SHP77 treated with DMSO at 0.1 percent for 48 hours (cell line): Measurements from ENCODE around the gene DPP6.
"Not testable (repeated sequence)": the region's sequence is repeated elsewhere in the genome, so short reads cannot be mapped to it uniquely, and the experiment has no call there.

Experiments
- DNase-seq: peaks from one replicate; lab custom pipeline; 2025; lab: John Stamatoyannopoulos, UW

The DPP6 gene

DNA sequence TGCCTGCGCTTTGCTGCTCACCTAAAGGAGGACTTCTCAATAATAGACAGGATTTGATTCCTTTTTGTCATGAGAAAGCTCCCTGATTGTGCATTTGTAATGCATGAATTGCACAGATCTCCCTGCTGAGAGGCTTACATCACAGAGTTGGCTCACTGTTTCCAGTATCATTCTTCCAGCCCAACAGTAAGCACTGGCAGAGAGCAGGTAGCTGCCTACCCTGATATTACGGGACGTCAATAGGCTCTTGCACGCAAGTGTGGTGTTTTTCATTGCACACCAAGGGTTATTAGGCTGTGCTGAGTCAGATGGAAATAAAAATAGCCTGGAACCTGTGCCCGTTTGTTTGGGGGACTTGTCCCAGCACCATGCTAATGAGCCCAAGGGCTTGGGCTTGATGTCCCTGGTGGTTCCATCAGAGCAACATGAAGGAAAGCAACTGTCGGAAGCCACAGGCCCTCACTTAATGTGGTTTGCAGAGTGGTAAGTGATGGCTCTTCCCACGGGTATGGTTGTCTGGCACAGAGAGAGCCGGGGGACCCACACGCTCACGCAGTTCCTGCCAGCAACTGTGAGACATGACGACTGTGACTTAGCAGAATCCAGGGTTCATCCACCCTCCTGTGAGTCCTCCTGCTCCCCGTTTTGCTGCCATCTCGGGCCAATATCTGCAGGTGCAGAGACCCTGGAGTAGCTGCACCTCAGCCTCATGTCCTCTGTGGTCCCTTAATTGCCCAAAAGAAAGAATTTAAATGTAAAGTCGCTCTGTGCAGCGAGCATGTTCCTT, 20.4 kb downstream of the DPP6 start:
- not testable (repeated sequence) for DNase-seq

DNA sequence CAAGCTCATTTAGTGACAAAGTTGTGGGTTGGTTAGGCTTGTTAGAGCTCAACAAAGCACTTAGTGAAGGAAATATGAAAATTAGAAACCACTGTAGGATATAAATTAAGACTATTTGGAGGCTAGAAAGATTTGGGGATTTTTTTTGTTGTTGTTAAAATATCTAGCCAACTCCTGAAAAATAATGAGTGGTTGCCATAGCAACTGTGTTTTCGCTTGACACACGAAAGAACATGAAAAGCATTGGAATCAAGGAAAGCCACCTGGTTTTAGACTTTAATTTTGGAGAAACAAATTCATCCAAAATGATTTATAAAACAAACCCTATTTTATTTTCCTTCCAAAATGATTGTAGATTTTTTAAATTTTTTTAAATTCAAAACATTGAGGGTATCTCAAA, 26.3 kb downstream of the DPP6 start:
- DNase-seq = not testable (repeated sequence)

DNA sequence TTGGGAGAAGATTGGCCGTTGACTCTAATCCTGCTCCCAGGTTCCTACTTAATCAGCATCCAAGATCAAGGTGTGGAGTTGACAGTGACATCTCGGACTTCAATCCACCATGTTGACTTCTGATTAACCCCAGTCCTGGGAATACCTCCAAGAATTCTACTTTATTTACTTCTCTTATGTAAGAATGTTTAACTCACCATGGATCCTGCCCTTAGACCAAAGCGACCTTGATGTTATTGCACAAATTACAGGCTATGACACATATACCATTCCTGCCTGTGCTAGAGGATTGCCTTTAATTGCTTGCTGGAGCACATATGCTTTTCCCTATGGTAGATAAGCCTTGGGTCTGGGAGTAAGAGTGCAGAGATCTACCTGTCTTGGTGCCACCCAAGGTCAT, 28.1 kb downstream of the DPP6 start:
- DNase-seq = not testable (repeated sequence)

DNA sequence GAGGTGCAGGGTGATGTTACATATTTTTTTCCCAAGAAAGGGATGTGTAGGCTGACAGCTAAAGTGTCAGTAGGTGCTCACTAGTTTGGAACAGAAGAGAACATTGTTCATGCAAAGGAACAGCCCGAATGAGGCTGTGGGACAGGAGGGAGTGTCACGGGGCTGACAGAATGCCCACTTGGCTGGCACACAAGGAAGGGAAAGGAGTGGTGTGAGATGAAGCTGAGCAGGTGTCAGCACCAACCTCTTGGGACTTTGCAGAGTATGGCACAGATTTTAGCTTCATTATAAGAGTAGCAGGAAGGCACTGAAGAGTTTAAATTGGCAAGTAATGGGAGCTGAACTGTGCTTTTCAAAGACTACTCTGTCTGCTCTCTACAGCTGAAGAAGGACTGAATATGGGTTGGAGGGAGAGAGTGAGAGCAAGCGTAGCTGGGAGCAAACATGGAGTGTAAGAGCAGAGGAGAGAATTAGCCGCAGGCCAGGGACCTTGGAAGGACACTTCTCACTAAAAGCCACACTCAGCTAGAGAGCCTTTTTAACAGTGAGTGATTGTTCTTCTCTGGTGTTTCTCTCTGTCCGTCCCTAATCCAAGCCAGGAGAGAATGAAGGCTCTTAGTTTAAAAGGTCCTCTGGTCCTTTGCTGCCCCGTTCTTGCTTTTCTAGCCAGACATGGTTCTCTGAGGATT, 35.0 kb downstream of the DPP6 start:
- not testable (repeated sequence) for DNase-seq

DNA sequence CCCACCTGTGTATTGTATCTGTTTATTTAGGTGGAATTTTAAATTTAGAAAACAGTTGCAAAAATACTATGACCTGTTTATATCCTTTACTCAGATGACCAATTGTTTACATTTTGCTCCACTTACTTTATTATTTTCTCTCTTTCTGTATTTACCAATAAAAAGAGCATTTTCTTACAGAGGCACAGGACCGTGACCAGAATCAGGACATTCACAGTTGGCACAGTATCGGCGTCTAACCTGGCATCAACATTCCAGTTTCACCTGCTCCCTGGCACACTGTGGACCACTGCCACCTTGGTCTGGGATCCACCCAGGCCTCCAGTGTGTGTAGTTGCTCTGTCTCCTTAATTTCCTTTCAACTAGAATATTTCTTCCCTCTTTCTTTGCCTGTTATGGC, 39.9 kb downstream of the DPP6 start:
- DNase-seq = not testable (repeated sequence)

DNA sequence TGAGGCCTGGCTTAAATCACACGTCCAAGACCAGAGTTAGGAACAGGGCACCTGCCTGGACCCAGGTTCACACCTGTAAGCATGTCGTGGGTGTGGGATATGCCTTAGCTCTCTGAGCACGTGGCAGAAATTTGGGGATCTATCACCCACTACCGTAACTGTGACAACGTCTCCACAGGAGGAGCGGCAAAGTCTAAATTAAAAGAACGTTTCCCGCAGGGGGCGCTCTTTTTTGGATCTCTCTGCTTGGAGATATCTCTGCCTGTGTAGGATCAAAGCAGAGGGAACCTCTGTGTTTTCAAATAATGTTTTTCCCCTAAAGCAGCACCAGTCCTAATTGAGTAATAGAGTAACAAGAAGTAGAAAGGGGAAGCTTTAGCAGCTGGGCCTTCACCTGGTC, 43.0 kb downstream of the DPP6 start:
- DNase-seq = not testable (repeated sequence)

DNA sequence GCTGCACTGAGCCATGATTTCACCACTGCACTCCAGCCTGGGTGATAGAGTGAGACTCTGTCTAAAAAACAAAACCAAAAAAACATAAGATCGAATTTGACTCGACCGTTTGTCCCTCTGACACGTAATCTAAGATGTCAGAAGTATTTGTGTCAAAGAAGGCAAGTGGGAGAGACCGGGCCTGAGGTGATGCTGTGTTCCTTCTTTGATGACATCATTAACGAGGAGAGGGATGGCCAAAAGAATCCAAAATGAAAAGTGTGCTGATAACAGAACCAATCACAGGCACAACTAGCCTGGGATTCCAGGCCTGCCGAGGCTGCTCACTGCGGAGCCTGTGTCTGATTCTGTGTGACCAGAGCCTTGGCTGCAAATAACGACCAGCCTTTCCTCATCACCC, 52.9 kb downstream of the DPP6 start:
- not testable (repeated sequence) for DNase-seq

DNA sequence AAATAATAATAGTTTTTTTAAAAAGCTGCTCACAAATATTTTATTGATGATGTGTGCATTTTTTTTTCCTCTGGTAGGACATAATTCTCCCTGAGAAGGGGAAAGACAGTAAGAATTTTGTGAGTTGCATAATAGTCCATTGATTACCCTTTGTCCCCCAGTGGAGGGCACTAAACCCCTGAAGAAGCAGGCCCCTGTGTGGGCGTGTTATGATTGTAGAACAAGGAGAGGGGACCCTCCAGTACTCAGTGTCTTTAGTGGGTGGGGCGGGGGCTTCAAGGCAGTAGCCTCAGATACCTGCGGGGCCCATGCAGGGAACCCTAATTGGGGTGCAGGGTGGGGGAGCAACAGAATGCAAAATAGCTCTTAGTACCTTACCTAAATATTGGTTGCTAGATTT, 57.4 kb downstream of the DPP6 start:
- not testable (repeated sequence) for DNase-seq

DNA sequence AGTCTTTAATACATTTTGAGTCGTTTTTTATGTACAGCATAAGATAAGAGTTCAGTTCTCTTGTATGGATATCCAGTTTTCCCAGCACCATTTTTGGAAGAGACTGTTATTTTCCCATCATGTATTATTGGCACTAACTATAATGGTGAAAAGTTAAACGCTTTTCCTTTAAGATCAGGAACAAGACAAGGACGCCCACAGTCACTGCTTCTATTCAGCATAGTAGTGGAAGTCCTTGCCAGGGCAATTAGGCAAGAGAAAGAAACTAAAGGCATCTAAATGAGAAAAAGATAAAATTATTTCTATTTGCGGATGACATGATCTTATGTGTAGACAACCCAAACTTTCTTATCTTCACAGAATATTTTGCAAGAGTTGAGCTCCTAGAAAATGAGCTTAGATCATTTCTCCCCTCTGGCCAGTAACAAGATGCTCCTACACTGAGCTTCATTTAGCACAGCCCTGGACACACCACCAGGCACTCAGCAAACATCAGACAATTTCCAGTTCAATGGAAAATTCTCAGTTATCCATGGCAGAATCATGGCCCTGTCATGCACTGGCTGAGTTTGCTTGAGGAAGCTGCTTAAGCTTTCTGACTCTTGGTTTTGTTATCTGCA, 61.6 kb downstream of the DPP6 start:
- not testable (repeated sequence) for DNase-seq

DNA sequence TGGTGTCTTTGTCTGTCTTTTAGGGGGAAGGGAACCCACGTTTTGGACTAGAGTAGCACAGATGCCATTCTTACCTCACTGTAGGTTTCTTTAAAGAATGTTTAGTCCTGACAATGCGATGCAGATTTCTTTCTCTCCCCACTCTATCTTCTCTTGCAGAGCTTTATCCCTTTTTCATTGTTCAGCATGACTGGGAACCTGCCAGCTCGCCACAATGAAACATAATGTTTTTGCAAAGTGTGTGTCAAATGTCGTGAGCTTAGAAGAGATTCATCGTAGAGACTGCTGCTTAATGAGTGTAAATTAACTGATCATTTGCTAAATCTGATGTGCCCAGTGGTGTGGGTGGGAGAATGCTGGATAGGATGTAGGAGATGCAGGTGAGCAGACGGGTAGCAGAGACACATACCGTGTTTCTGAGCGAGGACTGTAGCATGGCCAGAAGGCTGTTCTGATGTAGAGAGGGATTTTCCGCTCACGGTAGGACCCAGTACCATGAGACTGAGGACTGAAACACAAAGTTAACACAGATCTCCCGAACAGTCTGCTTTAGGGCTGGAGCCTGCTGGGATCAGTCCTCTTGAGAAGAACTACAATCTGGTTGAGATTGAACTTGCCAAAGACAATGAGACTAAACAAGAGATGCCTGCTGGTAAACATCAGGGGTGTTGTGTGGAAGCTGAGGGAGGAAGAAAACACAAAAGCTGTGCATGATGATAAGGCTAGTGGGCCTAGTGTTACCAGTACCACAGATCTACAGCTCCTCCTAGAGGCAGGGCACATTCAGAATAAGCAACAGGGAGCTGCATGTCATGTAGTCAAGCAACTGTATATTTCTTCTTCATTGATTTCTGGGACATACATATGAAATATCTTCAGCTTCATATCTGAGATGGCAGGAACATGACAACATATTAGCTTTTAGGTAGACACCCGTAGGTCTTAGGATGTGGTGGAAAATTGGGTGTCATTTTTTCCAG, 65.5 kb downstream of the DPP6 start:
- not testable (repeated sequence) for DNase-seq

DNA sequence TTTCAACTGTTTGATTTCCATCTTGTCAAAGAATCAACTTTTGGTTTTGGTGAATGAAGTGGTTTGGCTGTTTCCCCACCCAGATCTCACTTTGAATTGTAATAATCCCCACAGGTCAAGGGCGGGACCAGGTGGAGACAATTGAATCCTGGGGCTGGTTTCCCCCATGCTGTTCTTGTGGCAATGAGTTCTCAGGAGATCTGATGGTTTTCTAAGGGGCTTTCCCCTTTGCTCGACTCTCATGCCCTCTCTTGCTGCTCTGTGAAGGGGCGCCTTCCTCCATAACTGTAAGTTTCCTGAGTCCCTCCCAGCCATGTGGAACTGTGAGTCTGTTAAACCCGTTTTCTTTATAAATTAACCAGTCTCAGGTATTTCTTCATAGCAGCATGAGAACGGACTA, 68.6 kb downstream of the DPP6 start:
- not testable (repeated sequence) for DNase-seq

DNA sequence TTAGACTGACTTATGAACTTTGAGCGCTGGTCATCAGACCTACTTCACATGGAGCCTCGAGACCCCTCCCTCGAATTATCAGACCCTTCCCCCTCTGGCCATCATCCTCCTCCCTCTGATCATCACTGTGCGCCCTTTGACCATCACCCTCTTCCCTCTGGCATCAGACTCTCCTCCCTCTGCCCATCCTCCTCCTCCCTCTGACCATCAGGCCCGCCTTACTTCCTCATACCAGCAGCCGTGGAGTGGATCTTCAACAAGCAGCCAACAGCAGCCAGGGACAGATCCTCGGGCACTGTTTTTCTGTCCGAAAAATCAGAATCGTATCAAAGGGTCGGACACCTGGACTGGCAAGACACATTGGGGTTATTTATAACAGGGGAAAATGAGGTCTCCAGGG, 70.5 kb downstream of the DPP6 start:
- DNase-seq = not testable (repeated sequence)

DNA sequence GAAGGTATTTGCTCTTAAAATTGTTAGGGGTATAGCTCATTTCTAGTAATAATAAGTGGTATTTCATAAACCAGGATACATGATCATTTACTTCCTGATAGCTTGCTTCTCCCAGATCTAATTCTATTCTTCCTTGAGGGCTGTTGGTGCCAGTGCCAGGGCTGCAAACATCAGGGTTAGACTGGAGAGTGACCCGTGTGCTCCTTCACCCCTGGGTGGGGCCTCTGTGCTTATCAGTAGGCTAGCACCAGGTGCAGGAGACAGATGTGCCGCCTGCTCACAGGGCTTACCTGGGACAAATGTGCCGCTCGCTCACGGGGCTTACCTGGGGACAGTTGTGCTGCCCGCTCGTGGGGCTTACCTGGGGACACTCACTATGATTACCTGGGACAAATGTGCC, 71.2 kb downstream of the DPP6 start:
- DNase-seq = not testable (repeated sequence)

DNA sequence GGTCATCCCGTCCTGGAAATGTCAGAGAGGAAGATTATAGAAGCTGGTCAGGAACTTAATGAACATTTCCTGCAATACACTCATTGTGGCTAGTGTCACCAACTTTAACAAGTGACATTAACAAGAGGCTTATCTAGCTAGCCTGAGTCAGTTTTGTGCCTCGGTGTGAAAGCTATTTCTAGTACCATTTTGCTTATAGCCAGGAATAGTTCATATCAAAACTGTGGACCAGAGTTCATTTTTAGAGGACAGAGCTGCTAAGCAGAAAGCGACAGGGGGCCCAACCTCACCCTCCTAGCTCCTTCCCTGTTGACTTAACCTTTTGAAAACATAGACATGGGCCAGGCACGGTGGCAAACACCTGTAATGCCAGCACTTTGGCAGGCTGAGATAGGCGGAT, 76.9 kb downstream of the DPP6 start:
- not testable (repeated sequence) for DNase-seq

DNA sequence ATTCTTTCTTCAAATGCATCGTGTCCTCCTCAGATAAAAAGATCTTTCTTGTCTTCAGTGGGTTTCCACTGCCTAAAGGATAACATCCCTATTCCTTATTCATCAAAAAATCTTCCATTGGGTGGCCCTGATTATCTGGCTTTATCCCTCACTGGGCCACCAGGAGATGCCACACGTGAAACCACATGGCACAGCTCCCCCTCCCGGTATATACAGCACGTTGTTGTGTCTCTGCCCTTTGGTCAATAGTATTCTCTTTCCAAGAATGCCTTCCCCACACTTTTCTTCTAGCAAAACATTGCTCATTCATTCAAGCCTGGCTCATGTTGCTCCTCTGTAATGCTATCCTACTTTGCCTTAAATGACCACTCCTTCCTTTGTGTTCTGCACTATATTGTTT, 80.4 kb downstream of the DPP6 start:
- not testable (repeated sequence) for DNase-seq

DNA sequence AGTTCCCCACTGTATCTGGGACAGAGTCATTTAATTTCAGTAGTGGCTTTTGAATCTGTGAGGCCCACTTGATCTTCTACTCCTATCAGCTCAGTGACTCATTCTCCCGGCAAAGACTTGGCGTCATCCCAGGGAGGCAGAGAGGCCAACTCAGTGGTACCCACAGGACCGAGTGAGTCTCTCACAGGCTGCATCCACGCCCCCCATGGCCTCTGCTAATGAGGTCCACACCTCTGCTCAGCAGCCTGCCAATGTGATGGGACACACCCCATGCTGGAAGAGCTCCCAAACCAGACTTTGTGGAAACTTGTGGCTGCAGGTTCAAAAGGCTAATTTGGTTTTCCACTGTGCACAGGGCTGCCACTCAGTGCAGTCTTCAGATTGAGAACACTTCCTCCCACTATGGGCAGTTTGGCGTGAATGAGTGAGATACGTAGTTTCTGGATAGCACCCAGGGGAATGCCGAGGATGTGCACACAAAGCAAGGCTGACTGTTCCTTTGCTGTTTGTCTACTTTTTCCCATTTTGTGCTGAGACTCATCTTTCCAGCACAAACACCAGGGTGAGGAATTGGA, 81.6 kb downstream of the DPP6 start:
- DNase-seq = not testable (repeated sequence)

DNA sequence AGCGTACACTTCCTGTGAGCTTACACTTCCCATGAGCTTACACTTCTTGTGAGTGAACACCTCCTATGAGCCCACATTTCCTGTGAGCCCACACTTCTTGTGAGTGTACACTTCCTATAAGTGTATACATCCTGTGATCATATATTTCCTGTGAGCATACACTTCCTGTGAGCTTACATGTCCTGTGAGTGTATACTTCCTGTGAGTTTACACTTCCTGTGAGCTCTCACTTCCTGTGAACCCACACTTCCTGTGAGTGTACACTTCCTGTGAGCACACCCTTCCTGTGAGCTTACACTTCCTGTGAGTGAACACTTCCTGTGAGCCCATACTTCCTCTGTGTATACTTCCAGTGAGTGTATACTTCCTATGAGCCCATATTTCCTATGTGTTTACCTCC, 82.5 kb downstream of the DPP6 start:
- DNase-seq = not testable (repeated sequence)

DNA sequence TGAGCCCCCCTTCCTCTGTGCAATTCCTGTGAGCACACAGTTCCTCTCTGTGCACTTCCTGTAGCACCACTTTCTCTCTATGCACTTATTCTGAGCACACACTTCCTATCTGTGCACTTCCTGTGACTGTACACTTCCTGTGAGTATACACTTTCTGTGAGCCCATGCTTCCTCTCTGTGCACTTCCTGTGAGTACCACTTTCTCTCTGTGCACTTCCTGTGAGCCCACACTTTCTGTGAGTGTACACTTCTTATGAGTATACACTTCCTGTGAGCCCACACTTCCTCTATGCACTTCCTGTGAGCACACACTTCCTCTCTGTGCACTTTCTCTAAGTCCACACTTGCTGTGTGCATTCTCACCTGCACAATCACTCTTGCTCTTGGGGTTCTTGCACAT, 83.4 kb downstream of the DPP6 start:
- not testable (repeated sequence) for DNase-seq

DNA sequence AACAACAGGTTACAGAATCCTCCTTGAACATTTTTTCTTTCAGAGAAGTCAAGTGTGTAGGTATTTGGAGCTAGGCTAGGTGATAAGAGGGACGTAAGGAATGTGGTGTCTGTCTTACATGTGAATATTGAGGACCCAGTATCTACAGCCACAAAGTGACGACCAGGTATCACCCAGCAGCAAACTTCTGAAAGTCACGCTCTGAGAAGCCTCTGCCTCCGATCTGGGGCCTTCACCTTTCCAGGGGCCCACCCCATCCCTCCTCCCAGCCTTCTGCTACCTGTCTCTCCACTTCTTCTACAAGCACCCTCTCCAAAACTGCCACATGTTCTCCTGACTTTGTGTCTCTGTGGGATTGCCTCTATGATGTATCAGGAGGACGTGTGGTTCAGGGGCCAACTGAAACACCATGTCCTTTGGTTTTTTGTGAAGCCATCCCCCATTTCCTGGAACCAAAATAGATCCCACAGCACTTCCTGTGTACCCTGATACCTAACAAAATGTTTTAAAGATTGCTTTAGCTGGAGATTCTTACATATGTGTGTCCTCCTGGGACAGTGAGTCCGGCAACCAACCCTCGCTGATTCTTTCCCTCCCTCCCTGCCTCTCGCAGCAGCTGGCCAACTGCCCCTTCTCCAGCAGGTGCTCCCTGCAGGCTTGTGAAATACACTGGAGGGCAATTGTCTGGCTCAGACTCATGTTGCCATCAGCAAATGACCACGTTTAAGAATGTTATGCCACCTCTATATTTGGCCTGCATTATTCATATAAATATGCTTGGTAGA, 93.9 kb downstream of the DPP6 start:
- not testable (repeated sequence) for DNase-seq

DNA sequence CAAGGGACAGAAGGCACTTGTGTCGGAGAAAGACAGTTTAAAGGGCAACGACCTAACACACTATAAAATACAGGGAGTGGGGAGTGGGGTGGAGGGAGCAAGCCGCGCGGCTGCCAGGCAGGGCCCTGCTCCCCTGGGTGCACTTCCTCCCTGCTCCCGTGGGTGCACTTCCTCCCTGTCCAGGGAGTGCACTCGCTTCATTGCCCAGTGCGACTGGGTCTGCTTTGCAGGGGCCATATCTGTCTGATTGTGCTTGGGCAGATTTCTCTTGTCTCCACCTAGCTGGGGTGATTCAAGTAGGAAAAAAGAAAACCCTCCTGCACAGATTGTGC, 94.5 kb downstream of the DPP6 start:
- not testable (repeated sequence) for DNase-seq
